Endothelial cell of umbilical vein (primary cell): Measurements from ENCODE around the gene MECR. TPM values are rescaled to one million over a fixed set of nuclear protein-coding genes. Genes with fewer than 3 reads are reported as not detected.

Experiments used
- BruUV-seq: library from RNA; stranded (reverse); fragments of 400-500 nt; replicated peaks from 2 replicates; lab custom pipeline; 2021; lab: Mats Ljungman, UMichigan
- CTCF ChIA-PET: fragments of 300-600, 350-600 bp; sonication (Branson Sonifier 250); formaldehyde crosslinking; loops from one replicate; lab custom pipeline; 2021; ENCODE audit warnings: antibody characterized with exemption, inconsistent platforms; lab: Charles Lee
- POLR2A ChIA-PET: fragments of 300-600, 350-600 bp; sonication (Branson Sonifier 250); formaldehyde crosslinking; loops from one replicate; lab custom pipeline; 2021; ENCODE audit warnings: antibody characterized with exemption, inconsistent platforms; lab: Charles Lee
- DNase-seq: peaks from one replicate; pipeline ENCODE4 v3.0.0-alpha.2; 2011; ENCODE audit warnings: low read depth, low spot score
- FAIRE-seq: peaks from 2 replicates; lab custom pipeline; 2011; peaks lifted over from hg19 to GRCh38; lab: Jason Lieb, UNC
- H2AFZ ChIP-seq: 2 replicates; pipeline ENCODE4 v1.6.0; 2012; ENCODE audit warnings: low read depth, low read length, control low read depth, inconsistent platforms
- H3K27ac ChIP-seq: 2 replicates; pipeline ENCODE4 v1.5.1; 2011; ENCODE audit warnings: low read depth, mild to moderate bottlenecking, control low read depth, low read length, moderate library complexity; ENCODE audit not compliant: insufficient read depth
- H3K27me3 ChIP-seq, 2 experiments: 2 replicates each; pipeline versions ENCODE4 v1.6.0 to v1.6.1; 2011; ENCODE audit warnings: low read length in 2 of 2, mixed read lengths in 1 of 2; ENCODE audit not compliant: control insufficient read depth in 2 of 2, insufficient read depth in 2 of 2
- H3K36me3 ChIP-seq, 2 experiments: 2 replicates in 1 of 2; 3 replicates in 1 of 2; pipeline ENCODE4 v1.5.1; 2011; ENCODE audit warnings: low read length in 2 of 2, mild to moderate bottlenecking in 1 of 2, moderate library complexity in 1 of 2; ENCODE audit not compliant: control insufficient read depth in 2 of 2, insufficient read depth in 2 of 2; ENCODE audit errors: extremely low read depth in 1 of 2
- H3K4me1 ChIP-seq: 3 replicates; pipeline ENCODE4 v1.5.1; 2011; ENCODE audit warnings: mild to moderate bottlenecking, low read length; ENCODE audit not compliant: control insufficient read depth, insufficient read depth; ENCODE audit errors: extremely low read depth
- H3K4me2 ChIP-seq: 2 replicates; pipeline ENCODE4 v1.6.1; 2011; ENCODE audit warnings: low read length, control low read depth, mixed read lengths; ENCODE audit not compliant: insufficient read depth
- H3K4me3 ChIP-seq, 3 experiments: fragments of 200-600 bp in 1 of 3; sonication (generic), shearing (Covaris generic) in 1 of 3; replicated peaks in 1 of 3; 2 replicates each; pipeline ENCODE4 v1.5.1; 2011 to 2016; ENCODE audit warnings: control low read depth in 3 of 3, low read length in 3 of 3, mild to moderate bottlenecking in 2 of 3, inconsistent platforms in 1 of 3, low read depth in 1 of 3, moderate library complexity in 1 of 3; ENCODE audit not compliant: insufficient read depth in 1 of 3
- H3K79me2 ChIP-seq: 2 replicates; pipeline ENCODE4 v1.6.0; 2012; ENCODE audit warnings: low read length, inconsistent platforms; ENCODE audit not compliant: control insufficient read depth, insufficient read depth
- H3K9ac ChIP-seq: replicated peaks from 2 replicates; pipeline ENCODE3; 2011; ENCODE audit warnings: low read length, control low read depth; ENCODE audit not compliant: insufficient read depth; ENCODE audit errors: extremely low read depth
- H3K9me1 ChIP-seq: replicated peaks from 3 replicates; pipeline ENCODE4 v1.6.0; 2011; ENCODE audit warnings: mild to moderate bottlenecking, low read length; ENCODE audit not compliant: control insufficient read depth, insufficient read depth; ENCODE audit errors: extremely low read depth
- H3K9me3 ChIP-seq: replicated peaks from 2 replicates; pipeline ENCODE4 v1.5.1; 2012; ENCODE audit warnings: low read length, inconsistent platforms; ENCODE audit not compliant: control insufficient read depth, insufficient read depth
- H4K20me1 ChIP-seq: replicated peaks from 2 replicates; pipeline ENCODE3; 2011; ENCODE audit warnings: mild to moderate bottlenecking, low read length; ENCODE audit not compliant: control insufficient read depth, insufficient read depth; ENCODE audit errors: extremely low read depth
- EZH2 ChIP-seq: IDR thresholded peaks from 2 replicates; pipeline ENCODE4 v1.6.1; 2012; ENCODE audit warnings: borderline replicate concordance, low read depth, mild to moderate bottlenecking, moderate library complexity, low read length, inconsistent platforms; ENCODE audit not compliant: severe bottlenecking
- FOS ChIP-seq: IDR thresholded peaks from 2 replicates; pipeline ENCODE4 v1.6.1; 2011; ENCODE audit warnings: mild to moderate bottlenecking, low read length, moderate library complexity, borderline replicate concordance; ENCODE audit not compliant: insufficient read depth
- JUN ChIP-seq: IDR thresholded peaks from 2 replicates; pipeline ENCODE4 v1.6.1; 2011; ENCODE audit warnings: borderline replicate concordance, low read depth; ENCODE audit not compliant: insufficient read length, insufficient read depth
- MYC ChIP-seq: IDR thresholded peaks from one replicate; pipeline ENCODE4 v1.6.1; 2011; ENCODE audit warnings: mild to moderate bottlenecking, low read depth, low read length
- POLR2A ChIP-seq: IDR thresholded peaks from 2 replicates; pipeline ENCODE4 v1.6.1; 2012; ENCODE audit warnings: low read depth, mild to moderate bottlenecking, control low read depth, low read length
- POLR2AphosphoS5 ChIP-seq: IDR thresholded peaks from 2 replicates; pipeline ENCODE4 v1.6.1; 2012; ENCODE audit warnings: low read depth, mild to moderate bottlenecking, control low read depth, low read length, moderate library complexity; ENCODE audit not compliant: insufficient read depth
- dilution Hi-C: fragments of 300-500 bp; cut with MboI; formaldehyde crosslinking; loops from one replicate; pipeline ENCODE4 v1.15.0; 2019; ENCODE audit warnings: low sequenced_read_pairs; ENCODE audit not compliant: extremely low pct_ligation_motif_present
- intact Hi-C: fragments of 100-400 bp; cut with micrococcal nuclease; formaldehyde crosslinking; loops from one replicate; pipeline ENCODE4 v1.10.0; 2022
- polyA plus RNA-seq, 4 experiments: library from polyadenylated mRNA; depleted of rRNA in 3 of 4; stranded (reverse) in 3 of 4; unstranded in 1 of 4; fragments of >200 nt; gene quantifications; 2 replicates each; pipeline versions ENCODE4 v1.2.1 to v1.2.3, GENCODE V29; 2011 to 2012; ENCODE audit warnings: missing spikeins in 1 of 4
- total RNA-seq: library from RNA; stranded (reverse); gene quantifications from 2 replicates; pipeline ENCODE4 v1.2.3, GENCODE V29; 2021
- TF ChIP-seq, protein P1 (sequence below): IDR thresholded peaks from 2 replicates; pipeline ENCODE4 v1.6.1; 2011; ENCODE audit not compliant: insufficient read depth, insufficient read length

MECR gene
- total and polyA plus RNA-seq, 2 donors (not counting 3 experiments of a cell fraction or from before 2014, with no cell fraction given) = 24.6 to 30.1 TPM

DNA sequence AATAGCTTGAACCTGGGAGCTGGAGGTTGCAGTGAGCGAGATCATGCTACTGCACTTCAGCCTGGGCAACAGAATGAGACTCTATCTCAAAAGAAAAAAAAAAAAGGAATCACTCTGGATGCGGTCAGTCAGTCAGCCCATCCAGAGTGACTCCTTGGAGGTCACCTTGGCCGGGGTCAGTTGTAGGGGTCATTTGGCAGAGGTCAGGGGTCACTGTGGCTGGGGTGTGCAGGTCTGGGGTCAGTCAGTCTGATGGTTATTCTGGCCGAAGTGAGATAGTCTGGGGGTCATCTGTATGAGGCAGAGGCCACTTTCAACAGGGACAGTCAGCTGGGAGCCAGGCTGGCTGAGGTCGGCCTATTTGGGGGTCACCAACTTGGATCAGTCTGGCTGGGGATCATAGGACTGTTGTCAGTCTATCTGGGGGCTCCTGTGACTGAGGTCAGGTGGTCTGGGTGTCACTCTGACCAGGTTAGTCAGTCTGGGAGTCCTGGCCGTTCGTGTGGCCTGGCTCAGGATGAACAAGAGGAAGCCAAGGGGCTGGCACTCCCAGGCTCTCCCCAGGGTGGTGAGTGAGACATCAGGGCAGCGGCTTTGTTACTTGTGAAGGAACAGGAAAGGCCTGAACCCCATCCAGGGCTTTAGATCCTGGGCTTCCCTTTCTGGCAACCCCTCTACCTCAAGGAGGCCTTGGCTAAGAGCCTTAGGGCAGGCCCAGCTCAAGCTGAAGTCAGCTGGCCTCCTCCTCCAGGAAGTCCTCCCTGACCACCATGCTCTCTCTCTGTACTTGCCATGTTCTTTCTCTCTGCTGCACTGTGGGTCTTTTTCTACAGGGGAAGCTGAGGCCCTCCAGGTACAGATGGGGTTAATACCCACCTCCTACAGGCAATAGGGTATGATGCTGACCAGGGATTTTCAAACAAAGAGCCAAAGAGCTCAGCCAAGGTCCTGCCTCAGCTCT, 20.7 kb upstream of the MECR start:
- CTCF ChIA-PET = interaction anchor here (0.9 kb wide), 1 partner anchor 89 kb away, joined by 3 read pairs; no protein-coding TSS in a partner anchor
- H2AFZ ChIP-seq = no peak overlapping the region
- no peak overlapping the region for H3K4me2 ChIP-seq
- no TSS peak for BruUV-seq
- POLR2A ChIA-PET = no interaction called here
- dilution Hi-C loops (no loop called here), intact Hi-C loops (no loop called here)
- H3K27ac ChIP-seq = no peak overlapping the region
- no peak overlapping the region for H3K9ac ChIP-seq
- no peaks in the 10 kb centered on the region for H3K79me2 ChIP-seq
- peaks cover 0 to 1% of the 10 kb centered on the region in 2 experiments for H3K27me3 ChIP-seq
- H3K36me3 ChIP-seq = no peaks in the 10 kb centered on the region
- H3K9me1 ChIP-seq = no peaks in the 10 kb centered on the region
- H4K20me1 ChIP-seq = no peaks in the 10 kb centered on the region
- H3K9me3 ChIP-seq = no peaks in the 10 kb centered on the region
- DNase-seq (no peak), FAIRE-seq (no peak)
- TF ChIP-seq MYC = no peak
- TF ChIP-seq, protein P1, sequence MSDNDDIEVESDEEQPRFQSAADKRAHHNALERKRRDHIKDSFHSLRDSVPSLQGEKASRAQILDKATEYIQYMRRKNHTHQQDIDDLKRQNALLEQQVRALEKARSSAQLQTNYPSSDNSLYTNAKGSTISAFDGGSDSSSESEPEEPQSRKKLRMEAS = no peak
- no peak for TF ChIP-seq EZH2
- no peak for TF ChIP-seq POLR2A
- no peak for TF ChIP-seq POLR2AphosphoS5
- TF ChIP-seq FOS = no peak
- no peak for TF ChIP-seq JUN
- no peak overlapping the region for H3K4me3 ChIP-seq
- H3K4me1 ChIP-seq = no peaks in the 10 kb centered on the region
